HG03354 (cell line): Measurements from ENCODE around the gene TNIK.

Source experiments
- ATAC-seq: cut with Tn5 transposase; IDR thresholded peaks from one replicate; pipeline ENCODE4 v1.9.1; 2021; ENCODE audit warnings: mild to moderate bottlenecking; ENCODE audit not compliant: unreplicated experiment, poor library complexity, severe bottlenecking

The TNIK gene

DNA sequence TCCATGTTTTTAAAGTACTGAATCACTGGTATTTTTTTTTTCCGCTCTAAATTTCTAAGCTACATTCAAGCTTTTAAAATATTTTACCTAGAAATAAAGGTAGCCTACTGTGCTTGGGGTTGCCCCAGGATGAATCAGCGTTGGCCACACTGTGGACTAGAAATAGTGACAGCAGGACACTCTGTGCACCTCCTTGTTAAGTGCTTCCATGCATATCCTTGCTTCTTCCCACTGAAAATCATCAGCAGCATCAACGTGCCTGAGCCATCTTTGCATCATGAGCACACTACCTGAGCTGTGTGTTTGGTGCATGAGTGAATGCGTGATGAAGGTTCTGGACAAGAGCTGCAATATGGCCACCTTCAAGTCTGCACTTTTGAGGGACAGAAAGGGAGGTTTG, 291.7 kb downstream of the TNIK start:
- no peak for ATAC-seq

DNA sequence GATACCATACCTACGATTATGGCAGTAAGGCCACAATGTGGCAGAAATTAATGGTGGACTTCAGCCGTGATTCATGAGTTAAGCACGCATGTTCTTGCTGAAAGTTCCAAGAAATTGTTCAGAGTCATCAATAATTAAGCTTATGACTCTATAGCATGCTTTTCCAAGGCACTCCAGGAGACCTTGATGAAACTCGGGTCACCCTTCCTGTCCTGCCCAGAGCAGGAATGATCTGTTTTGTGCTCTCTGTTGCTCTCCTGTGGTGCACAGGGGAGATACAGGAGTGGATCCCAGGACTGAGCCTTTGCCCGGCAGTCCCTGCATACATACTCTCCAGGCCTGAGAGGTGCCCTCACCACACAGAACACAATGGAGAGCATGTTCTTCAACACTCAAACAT, 292.1 kb downstream of the TNIK start:
- no peak for ATAC-seq

- ATAC-seq, result no peak
These were observed 294.2 kb downstream of the TNIK start for GRCh38 chr3:171165983-171166382.

DNA sequence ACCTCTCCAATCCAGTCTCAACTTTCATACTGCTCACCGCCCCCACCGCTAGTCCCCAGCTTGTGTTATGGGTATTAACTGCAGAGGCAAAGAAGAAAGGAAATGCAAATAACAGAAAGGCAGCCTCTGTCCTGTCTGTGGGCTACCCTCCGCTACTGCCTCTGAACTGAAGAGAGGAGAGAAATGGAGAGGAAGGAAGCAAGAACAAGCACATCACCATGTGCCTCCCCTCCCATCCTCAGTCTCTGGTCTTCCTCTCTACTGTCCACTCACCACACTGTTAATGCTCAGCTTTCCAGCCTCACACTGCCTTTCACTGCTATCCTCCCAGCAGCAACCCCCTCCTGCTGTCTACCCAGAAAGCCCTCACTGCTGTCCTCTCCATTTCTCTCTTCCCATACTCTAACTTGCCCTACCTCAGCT, 294.7 kb downstream of the TNIK start:
- ATAC-seq, result no peak

- ATAC-seq, result no peak
These were observed 296.1 kb downstream of the TNIK start for GRCh38 chr3:171164067-171164465.

DNA sequence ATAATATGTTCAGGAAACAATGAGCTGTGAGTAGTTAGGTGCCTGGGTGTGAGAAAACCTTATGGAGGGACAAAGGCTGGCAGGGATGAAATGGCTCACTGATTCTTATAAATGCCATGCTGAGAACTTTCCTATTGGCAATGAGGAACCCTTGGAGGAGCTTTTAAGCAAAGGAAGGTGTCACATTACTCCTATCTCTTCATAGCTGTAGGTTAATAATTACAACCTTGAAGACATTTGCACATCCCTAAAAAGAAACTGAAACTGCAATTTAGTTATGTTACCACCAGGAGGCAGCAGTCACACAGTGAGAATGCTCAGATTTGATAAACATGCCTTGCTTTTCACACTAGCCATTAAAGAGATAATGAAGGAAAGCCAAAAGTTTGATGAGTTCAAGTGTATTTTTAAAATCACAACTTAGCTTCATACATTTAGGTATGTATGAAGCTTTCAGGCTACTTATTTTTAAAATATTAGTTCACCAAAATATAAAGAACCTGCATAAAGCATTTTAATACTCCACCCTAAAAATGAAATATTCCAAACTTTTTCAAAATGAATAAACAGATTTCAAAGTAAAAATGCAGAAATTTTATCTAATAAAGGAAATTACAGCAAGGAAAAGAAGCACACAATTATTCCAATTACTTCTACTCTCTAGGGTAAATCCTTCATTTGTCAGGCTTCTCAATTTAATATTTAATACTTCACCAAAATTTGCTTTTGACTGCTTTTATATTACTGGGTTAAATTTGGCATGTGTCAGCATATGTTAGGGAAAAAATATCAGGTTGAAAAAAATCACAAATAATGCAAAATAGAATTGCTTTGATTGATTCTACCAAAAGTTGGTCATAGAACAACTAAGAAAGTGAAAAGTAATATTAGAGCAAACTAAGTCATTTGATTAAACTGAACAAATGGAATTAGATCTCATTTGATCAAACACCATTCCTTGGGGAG, 296.8 kb downstream of the TNIK start:
- no peak for ATAC-seq

- ATAC-seq, result no peak
These were observed 299.9 kb downstream of the TNIK start for GRCh38 chr3:171160325-171160724.

DNA sequence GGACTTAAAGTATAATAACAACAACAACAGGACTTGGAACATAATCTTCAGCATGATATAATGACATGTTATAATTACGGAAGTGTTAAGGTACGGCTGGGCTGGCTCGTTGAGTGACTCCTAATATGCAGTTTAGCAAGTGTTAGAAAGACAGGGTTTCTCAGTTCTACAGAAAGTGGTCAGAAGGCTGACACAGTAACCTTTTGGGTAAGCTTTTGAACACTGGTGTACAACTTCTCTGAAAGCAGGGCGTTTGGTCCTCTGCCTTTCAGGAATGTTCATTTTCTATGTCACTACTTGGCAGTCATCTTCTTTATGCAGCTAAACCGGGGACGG, 300.4 kb downstream of the TNIK start:
- no peak for ATAC-seq

DNA sequence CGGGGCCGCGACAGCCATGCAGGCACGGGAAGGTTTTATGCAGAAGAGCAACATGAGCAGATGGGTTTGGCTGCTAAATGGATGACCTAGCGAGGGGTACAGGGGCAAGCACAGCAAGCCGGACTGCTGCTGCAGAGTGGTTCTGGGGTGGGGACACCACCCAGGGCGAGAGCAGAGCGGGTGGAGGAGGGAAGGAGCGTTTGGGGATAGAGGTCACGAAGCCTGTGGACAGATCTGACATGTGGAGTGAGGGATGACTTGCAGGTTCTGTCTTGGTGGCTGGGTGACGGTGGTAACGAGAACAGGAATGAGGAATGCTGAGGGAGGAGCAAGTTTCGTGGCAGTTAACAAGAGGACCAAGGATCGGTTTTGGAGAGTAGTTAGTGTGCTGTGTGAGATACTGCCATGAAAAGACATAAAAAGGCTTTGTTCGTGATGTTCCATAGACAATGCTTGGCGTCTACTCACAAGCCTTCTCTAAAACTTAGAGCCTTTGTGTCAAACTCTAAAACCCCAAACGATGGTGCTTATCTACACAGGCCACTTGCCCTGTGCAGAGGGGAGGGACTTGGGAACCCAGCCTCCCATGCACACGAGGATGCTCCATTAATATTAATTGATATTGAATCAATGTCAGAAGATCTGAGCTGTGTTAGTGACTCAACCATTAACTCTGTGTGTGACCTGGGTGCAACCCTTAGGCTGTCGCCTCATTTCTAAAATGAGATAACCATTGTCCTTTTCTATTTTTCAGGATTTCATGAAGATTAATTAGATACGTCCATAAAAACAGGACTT, 301.0 kb downstream of the TNIK start:
- ATAC-seq, result no peak

DNA sequence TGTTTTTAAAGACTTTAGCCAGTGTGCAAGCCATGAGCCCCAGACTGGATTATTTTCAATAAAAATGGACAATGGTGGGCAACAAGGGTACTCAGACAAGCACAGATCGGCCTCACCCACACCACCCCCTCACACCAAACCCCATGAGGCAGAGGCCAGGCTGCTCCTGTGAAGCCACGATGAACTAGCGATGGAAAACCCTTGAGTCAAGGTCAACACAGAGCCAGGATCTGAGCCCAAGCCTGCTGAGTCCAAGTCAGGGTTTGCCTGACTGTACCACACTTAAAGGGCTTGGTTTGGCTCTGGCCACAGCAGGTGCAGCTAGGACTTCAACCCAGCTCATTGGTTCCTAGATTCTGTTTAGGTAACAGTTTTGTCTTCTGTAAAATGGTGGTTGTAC, 302.2 kb downstream of the TNIK start:
- ATAC-seq, result no peak

DNA sequence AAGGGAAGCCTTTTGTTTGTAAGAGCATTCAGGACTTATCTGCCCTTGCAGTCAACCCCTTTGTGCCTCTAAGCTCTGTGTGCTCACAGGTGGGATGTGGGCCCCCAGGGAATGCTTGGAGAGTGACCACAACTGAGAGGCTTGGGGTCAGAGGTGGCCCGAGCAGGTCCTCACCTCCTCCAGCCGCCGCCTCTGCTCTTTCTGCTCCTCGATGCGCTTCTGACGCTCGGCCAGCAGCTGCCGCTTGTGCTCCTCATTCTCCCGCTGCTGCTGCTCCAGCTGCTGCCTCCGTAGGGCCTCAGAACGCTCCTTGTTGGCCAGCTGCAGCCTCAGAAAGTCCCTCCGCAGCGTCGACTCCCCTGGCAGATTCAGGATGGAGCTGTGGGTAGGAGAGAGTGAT, 302.9 kb downstream of the TNIK start:
- ATAC-seq, result no peak

DNA sequence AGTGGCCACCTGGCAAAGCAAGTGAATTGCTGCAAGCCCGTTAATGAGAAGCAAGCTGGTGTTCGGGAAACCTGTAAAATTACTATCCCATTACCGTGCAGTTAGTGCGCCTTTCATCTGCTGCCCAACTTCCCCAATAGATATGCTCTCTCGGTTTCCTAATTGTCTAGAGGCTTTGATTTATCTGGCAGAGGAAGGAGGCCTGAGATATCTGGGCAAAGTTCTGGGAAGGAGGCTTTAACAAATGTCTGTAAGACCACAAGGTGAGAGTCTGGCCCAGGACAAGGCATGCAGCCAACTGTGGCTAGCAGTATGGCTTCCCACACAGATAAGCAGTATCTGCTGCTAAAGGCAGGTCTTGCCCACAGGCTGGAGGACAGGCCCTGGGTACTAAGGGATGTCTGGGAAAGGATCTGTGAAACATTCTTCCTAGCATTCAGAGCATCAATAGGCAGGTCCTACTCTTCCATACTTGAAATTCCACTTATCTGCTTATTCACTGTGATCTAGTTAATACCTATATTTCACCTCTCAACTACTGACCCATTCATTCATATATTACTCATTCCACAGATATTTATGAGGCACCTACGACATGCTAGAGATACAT, 303.7 kb downstream of the TNIK start:
- no peak for ATAC-seq

DNA sequence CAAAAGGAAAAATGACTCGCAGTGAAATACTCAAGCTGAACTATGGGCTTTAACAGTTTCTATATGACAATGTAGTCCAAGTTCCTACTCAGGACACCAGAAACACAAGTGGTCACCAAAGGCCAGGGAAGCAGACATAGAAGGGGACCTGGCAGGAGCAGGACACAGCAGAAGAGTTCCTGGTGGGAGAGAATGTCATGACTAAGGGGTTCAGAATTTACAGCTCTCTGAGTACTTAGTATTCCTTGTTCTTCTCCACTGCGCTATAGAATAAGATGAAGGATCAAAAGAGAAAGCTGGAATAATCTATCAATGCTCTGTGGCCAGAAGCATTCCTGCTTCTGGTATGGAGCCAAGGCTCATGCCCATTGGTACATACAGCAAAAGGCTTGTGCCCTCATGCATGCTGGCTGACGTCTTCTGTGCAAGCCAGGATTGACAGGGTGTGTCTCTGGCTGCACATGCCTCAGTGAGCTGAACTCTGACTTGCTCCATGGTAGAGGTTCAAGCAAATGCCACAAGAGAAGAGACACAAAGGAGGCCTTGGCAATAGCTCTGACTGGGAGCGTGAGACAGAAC, 305.0 kb downstream of the TNIK start:
- ATAC-seq, result no peak

DNA sequence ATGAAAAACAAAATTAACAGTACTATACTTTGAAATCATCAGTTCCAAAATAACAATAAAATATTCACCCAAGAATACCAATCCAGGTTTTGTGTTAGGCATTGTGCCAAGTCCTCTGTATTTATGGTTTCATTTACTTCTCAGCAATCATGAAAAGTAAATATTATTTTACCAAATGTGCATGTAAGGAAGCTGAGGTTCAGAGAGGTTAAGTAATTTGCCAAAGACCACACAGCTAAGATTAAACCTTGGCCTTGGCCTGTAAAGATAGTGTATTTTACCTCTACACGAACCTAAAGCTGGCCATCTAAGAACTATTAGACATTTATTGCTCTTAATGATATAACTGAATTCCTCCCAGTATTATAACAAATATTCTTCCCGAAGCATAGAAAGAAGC, 309.3 kb downstream of the TNIK start:
- ATAC-seq, result no peak

- no peak for ATAC-seq
These were observed 310.6 kb downstream of the TNIK start for GRCh38 chr3:171149526-171150116.

DNA sequence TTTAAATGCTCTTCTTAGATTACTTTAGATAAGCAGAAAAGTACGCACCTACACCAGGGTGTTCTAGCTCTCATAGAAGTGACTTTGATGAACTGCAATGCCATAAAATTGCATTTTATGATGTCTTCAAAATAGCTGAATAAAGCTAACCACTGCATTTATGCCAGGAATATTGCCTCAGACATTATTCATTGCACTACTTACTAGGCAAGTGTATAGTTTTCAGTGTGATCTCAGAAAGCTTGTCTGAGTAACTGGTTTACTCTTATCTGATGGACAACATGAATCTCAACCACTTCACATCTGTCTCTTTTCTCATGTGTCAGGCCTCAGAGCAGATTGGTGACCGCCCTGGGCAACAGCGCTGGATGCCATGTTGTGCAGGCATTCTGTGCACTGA, 314.4 kb downstream of the TNIK start:
- no peak for ATAC-seq

- no peak for ATAC-seq
These were observed 317.2 kb downstream of the TNIK start for GRCh38 chr3:171142985-171143384.

GRCh38 chr3:171140246-171140645, 320.0 kb downstream of the TNIK start:
- no peak for ATAC-seq

DNA sequence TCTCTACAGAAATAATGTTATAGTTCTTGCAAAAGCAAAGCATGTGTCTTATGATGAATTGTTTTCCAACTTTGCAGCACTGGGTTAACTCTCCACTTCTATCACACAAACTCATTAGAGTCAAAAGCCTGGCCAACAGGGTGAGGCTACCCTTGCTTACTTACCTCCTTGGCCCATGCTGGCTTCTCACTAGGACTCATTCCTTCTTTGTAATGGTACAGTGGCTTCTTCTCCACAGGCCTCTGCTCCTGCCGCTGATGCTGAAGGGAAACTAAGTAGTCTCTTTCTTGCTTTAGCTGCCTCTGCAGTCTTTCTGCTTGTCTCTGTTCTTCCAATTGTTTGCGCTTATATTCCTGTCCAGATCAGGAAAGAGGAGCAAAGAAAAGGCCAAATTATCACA, 322.2 kb downstream of the TNIK start:
- no peak for ATAC-seq

DNA sequence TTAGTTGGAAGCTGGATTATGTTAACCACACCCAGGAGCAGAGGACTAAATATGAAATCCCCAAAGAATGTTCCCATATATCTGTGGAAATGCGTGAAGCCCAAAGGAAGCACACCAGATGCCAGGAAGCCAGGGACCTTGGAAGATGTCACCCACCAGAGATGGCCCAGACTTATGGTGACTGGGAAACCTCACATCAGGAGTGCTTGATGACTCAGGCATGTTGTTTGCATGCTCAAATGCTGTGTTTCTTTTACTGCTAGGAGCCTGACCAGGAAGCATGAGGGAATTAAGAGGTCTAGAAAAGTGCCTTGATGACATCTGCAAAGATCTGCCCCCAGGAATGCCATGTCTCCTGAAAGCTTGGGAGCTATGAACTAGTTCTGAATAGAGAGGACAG, 324.7 kb downstream of the TNIK start:
- ATAC-seq, result no peak
